Glomerular visceral epithelial cell (primary cell): ENCODE results near the gene EIF3A.

Experiments used
- DNase-seq: peaks from one replicate; pipeline ENCODE4 v3.0.0-alpha.2; 2016; ENCODE audit errors: extremely low spot score

Gene EIF3A

GRCh38 chr10:119006451-119007210 lies 74.0 kb downstream of the EIF3A start:
- DNase-seq: peak; percentile 76

DNA sequence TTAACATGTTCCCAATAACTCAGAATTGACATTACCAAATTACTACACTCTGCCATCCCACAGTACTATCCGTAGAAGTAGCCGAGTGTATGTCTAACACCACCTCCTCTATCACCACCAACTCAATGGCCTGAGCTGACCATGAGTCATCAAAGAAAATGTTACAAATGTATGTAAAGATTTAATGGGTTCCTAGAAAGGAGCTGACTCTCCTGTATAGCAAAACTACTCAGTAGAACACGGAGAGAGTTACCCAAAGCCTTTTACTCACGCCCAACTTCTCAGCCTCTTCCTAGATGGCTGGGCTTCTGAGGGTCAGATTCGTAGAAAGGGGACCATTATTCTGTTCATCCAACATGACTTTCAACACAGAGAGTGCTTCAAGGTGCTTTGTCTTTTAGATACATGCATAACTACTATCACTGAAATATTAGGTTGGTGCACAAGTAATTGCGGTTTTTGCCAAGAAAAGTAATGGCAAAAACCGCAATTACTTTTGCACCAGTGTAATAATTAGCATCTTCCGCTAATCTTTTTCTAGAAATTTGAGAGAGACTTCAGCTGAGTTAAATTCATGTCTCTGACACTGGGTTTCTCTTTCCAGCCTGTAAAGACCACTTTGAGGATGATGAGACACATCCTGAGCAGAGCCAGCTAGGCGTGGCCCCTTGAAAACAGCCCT lies 75.1 kb downstream of the EIF3A start:
- peak; percentile 12 for DNase-seq

DNA sequence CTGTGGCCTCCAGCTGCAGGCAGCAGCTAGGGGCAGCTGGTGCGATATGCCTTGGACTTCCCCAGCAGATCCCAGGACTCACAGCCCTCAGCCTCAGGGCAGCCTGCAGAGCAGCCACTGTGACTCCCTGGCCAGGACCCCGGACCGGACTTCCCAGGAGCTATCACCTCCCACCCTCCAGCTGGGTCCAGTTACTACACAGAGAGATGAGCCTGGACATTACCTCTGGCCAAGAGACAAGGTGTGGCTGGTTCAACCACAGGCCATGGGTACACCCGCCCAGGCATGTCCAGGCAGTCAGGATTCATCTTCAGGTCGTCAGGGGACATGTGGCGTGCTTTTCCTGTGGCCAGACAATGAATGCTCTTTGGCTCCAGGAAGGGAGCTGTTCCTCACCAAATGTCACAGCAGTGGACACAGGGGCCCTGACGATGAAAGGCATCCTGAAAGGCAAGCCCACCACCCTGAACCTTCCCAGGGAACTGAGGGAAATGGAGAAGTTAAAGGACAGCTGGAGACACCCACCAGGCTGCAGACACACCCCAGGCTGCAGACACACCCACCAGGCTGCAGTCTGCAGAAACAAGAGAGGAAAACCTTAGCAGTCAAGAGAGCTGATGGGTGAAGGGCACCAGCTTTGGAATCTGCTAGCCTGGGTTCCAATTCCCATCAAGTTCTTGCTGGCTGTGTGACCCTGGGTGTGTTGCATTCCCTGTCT lies 76.9 kb downstream of the EIF3A start:
- DNase-seq: no peak

GRCh38 chr10:119001717-119002500 lies 78.7 kb downstream of the EIF3A start:
- DNase-seq: no peak

GRCh38 chr10:118998183-118998582 lies 82.4 kb downstream of the EIF3A start:
- no peak for DNase-seq

GRCh38 chr10:118997379-118997778 lies 83.2 kb downstream of the EIF3A start:
- no peak for DNase-seq

DNA sequence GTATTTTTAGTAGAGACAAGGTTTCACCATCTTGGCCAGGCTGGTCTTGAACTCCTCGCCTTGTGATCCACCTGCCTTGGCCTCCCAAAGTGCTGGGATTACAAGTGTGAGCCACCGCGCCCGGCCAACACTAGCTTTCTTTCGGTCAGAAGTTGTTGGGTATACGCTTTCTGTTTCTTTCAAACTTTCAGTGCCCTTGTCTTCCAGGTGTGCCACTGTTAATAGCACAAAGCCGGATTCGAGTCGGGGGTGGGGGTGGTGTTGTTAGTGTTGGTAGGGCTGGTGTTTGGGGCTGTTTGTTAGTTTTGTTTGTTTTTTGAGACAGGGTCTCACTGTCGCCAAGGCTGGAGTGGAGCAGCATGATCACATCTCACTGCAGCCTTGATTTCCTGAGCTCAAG lies 84.9 kb downstream of the EIF3A start:
- no peak for DNase-seq

DNA sequence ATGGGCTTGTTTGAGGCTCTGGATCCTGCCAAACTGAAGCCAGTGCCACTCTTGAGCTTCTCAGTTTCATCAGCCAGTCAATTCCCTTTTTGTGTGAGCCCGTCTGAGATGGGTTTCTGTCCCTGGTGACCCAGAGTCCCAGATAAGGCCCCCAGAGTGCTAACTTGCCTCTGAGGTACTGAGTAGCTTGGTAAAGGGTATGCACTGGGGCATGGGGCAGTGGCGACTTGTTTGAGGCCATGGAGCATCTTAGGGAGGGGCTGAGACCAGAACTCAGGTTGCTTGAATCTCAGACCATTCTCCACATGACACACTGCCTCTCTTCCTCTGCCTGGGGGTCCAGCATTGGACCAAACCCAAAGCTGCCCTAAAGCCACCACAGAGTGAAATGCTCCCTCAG lies 86.3 kb downstream of the EIF3A start:
- no peak for DNase-seq

- no peak for DNase-seq
Observed at GRCh38 chr10:118993214-118993613, 87.4 kb downstream of the EIF3A start.

- no peak for DNase-seq
Observed at GRCh38 chr10:118992496-118992895, 88.1 kb downstream of the EIF3A start.

DNA sequence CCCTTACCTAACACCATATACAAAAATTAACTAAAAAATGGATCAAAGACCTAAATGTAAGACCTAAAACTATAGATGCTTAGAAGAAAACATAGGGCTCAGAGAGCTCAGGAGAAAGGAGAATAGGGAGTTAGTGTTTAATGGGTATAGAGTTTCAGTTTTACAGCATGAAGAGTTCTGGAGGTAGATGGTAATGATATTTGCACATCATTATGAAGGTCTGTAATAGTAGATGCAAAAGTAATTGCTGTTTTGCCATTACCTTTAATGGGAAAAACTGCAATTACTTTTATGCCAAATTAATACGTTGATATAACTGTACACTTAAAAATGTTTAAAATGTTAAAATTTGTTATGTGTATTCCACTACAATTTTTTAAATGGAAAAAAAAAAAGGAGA lies 90.3 kb downstream of the EIF3A start:
- no peak for DNase-seq

GRCh38 chr10:118986815-118987790 lies 93.5 kb downstream of the EIF3A start:
- DNase-seq: no peak

GRCh38 chr10:118985576-118985975 lies 95.0 kb downstream of the EIF3A start:
- no peak for DNase-seq
